Right lobe of liver (tissue), 6 donors: ENCODE measurements around the gene CD101. TPM values are rescaled to one million over a fixed set of nuclear protein-coding genes. Genes with fewer than 3 reads are reported as not detected.

Experiments used
- ATAC-seq, 4 donors: fragments of 200-7000 bp; cut with Tn5 transposase; one replicate each; pipeline ENCODE4 v1.9.1; 2020; ENCODE audit warnings: mild to moderate bottlenecking in 4 of 4, moderate library complexity in 4 of 4
- DNase-seq, 3 donors: peaks; one replicate each; pipeline ENCODE4 v3.0.0-alpha.2; 2020
- H3K27ac ChIP-seq, 3 donors: fragments of 200-600 bp; one replicate each; pipeline ENCODE4 v1.8.0; 2022
- H3K27me3 ChIP-seq, 2 donors: fragments of 200-600 bp; one replicate each; pipeline ENCODE4 v1.8.0; 2022
- H3K36me3 ChIP-seq, 4 donors: fragments of 200-600 bp; sonication (generic) in 1 of 4; one replicate each; pipeline versions ENCODE4 v1.5.1 to v1.8.0; 2017 to 2022; ENCODE audit warnings: control low read depth in 1 of 4
- H3K4me1 ChIP-seq, 4 donors: fragments of 200-600 bp; sonication (generic) in 1 of 4; one replicate each; pipeline versions ENCODE4 v1.5.1 to v1.8.0; 2017 to 2022; ENCODE audit warnings: control low read depth in 1 of 4
- H3K4me3 ChIP-seq, 3 donors: fragments of 200-600 bp; one replicate each; pipeline ENCODE4 v1.8.0; 2022
- H3K9me3 ChIP-seq, 4 donors: fragments of 200-600 bp; sonication (generic) in 1 of 4; one replicate each; pipeline versions ENCODE4 v1.5.1 to v1.8.0; 2017 to 2022; ENCODE audit warnings: control low read depth in 1 of 4
- CTCF ChIP-seq, 4 donors: fragments of 200-600 bp in 3 of 4; fragments of 450-650 bp in 1 of 4; IDR thresholded peaks; one replicate each; pipeline versions ENCODE4 v1.5.1 to v1.8.0; 2016 to 2022; ENCODE audit warnings: antibody characterized with exemption in 4 of 4, mild to moderate bottlenecking in 2 of 4
- POLR2A ChIP-seq: fragments of 450-650 bp; IDR thresholded peaks from one replicate; pipeline ENCODE4 v1.6.1; 2017; ENCODE audit warnings: antibody characterized with exemption, mild to moderate bottlenecking
- WGBS: methylation state at CpG from one replicate; pipeline ENCODE4 v1.1.6; 2018; ENCODE audit warnings: low coverage, low lambda C conversion rate; ENCODE audit not compliant: insufficient coverage; ENCODE audit errors: missing lambda C conversion rate; 5-methylcytosine and 5-hydroxymethylcytosine counted together
- intact Hi-C, 2 donors: fragments of 100-400 bp; cut with DNase I; formaldehyde crosslinking; loops; one replicate each; pipeline versions ENCODE4 v1.11.2 to v1.14.1; 2022
- total RNA-seq, 6 experiments: library from RNA; depleted of rRNA in 2 of 6; stranded (reverse); fragments of >200 nt in 2 of 6; fragmentation: NEBNext Ultra II Directional in 3 of 6; extraction: Animal tissue kit (Norgen Biotek cat#: 25700) in 3 of 6; gene quantifications; one replicate each; pipeline versions ENCODE4 v1.1.0 to v1.2.4, GENCODE V29; 2016 to 2023
- donor health status: DM: no; HTN: yes; CAD: no.
- donor health status: DM: no; HTN: no; CAD: no.
- donor health status: DM: no; HTN: no; CAD: no.
- donor health status: DM: no; HTN: yes; CAD: no.
- donor health status: DM: no; HTN: yes; CAD: no.

CD101 gene
- total RNA-seq, 6 experiments from 2014 or later: 0.12 to 1.9 (median 0.49) TPM

GRCh38 chr1:116997066-116997465, 4.5 kb upstream of the CD101 start:
- H3K27me3 ChIP-seq: no peaks in the 10 kb centered on the region
- no peak overlapping the region for H3K4me3 ChIP-seq
- H3K27ac ChIP-seq: no peak overlapping the region
- 86% methylated on average over 1 of the region's 1 CpG for WGBS
- H3K4me1 ChIP-seq: no peaks in the 10 kb centered on the region
- DNase-seq: no peak
- no peaks in the 10 kb centered on the region for H3K9me3 ChIP-seq
- no peaks in the 10 kb centered on the region for H3K36me3 ChIP-seq
- no peak for ATAC-seq
- TF ChIP-seq POLR2A (no peak), CTCF (IDR thresholded peaks at IDR 0.05) (no peak)
- intact Hi-C loops: no loop called here

- Histone ChIP-seq H3K4me1 (no peaks in the 10 kb centered on the region), H3K36me3 (no peaks in the 10 kb centered on the region), H3K27ac (no peak overlapping the region), H3K4me3 (no peak overlapping the region), H3K27me3 (no peaks in the 10 kb centered on the region), H3K9me3 (no peaks in the 10 kb centered on the region)
- TF ChIP-seq POLR2A: no peak
- TF ChIP-seq CTCF (IDR thresholded peaks at IDR 0.05): no peak
- no peak for DNase-seq
- no peak for ATAC-seq
- intact Hi-C loops: no loop called here
These were observed 3.9 kb upstream of the CD101 start for GRCh38 chr1:116997636-116998035.

- H3K9me3 ChIP-seq: no peaks in the 10 kb centered on the region
- no peaks in the 10 kb centered on the region for H3K4me1 ChIP-seq
- no peak for ATAC-seq
- no peaks in the 10 kb centered on the region for H3K27me3 ChIP-seq
- TF ChIP-seq POLR2A (no peak), CTCF (IDR thresholded peaks at IDR 0.05) (no peak)
- H3K36me3 ChIP-seq: no peaks in the 10 kb centered on the region
- intact Hi-C loops: no loop called here
- no peak for DNase-seq
- H3K4me3 ChIP-seq: no peak overlapping the region
- H3K27ac ChIP-seq: no peak overlapping the region
- WGBS: 67% methylated on average over 3 of the region's 3 CpGs
These were observed 2.0 kb upstream of the CD101 start for GRCh38 chr1:116999596-116999995.

- no peak overlapping the region for H3K27ac ChIP-seq
- ATAC-seq (no peak), DNase-seq (no peak)
- H3K4me1 ChIP-seq: no peaks in the 10 kb centered on the region
- no peak overlapping the region for H3K4me3 ChIP-seq
- intact Hi-C loops: no loop called here
- WGBS: 77% methylated on average over 2 of the region's 2 CpGs
- TF ChIP-seq CTCF (IDR thresholded peaks at IDR 0.05) (no peak), POLR2A (no peak)
- H3K27me3 ChIP-seq: no peaks in the 10 kb centered on the region
- no peaks in the 10 kb centered on the region for H3K9me3 ChIP-seq
- H3K36me3 ChIP-seq: no peaks in the 10 kb centered on the region
These were observed 1.4 kb upstream of the CD101 start for GRCh38 chr1:117000142-117000541.

GRCh38 chr1:117003223-117003875, 1.8 kb downstream of the CD101 start:
- DNase-seq: no peak
- ATAC-seq: peak in 3 of 4 donors; percentile 27 to 47 (median 39)
- intact Hi-C loops: no loop called here
- Histone ChIP-seq H3K4me1 (peaks cover 0 to 4% (median 0%) of the 10 kb centered on the region in 4 donors), H3K4me3 (no peak overlapping the region), H3K27ac (no peak overlapping the region), H3K27me3 (no peaks in the 10 kb centered on the region), H3K9me3 (no peaks in the 10 kb centered on the region), H3K36me3 (no peaks in the 10 kb centered on the region)
- WGBS: 80% methylated on average over 1 of the region's 2 CpGs
- no peak for TF ChIP-seq CTCF (IDR thresholded peaks at IDR 0.05)
- no peak for TF ChIP-seq POLR2A
